ENCODE results near the gene NCKAP5.

DNA sequence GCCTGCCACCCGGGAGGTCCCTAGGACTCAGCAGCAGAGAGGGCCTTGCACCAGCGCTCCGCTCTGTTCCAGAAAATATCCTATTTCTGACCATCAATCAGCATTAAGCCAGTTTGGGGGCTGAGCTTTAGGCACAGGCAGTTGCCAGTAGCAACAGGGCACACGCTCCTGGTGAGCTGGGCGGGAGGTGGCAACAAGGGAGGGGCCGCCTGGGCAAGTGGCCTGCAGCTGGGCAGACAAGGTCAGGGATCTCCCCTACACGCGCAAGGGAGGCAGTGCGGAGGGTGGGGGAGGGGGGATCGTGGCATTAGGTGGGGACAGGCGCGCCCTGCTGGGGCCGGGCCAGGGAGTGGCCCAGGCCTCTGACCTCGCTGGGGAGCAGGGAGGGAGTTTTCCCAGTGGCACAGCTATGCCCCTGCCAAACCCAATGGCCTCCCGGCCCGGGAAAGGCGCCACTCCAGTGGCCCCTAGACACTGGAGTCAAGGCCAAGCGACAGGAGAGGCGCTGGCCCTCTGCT is 302.8 kb downstream of the NCKAP5 start:
- TF ChIP-seq, protein P1, sequence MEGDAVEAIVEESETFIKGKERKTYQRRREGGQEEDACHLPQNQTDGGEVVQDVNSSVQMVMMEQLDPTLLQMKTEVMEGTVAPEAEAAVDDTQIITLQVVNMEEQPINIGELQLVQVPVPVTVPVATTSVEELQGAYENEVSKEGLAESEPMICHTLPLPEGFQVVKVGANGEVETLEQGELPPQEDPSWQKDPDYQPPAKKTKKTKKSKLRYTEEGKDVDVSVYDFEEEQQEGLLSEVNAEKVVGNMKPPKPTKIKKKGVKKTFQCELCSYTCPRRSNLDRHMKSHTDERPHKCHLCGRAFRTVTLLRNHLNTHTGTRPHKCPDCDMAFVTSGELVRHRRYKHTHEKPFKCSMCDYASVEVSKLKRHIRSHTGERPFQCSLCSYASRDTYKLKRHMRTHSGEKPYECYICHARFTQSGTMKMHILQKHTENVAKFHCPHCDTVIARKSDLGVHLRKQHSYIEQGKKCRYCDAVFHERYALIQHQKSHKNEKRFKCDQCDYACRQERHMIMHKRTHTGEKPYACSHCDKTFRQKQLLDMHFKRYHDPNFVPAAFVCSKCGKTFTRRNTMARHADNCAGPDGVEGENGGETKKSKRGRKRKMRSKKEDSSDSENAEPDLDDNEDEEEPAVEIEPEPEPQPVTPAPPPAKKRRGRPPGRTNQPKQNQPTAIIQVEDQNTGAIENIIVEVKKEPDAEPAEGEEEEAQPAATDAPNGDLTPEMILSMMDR (IDR thresholded peaks at IDR 0.05; ENCODE audit: insufficient read depth, low read depth, low read length) = no peak
- TF ChIP-seq EZH2 (IDR thresholded peaks at IDR 0.05; ENCODE audit: insufficient read depth, low read length) = no peak
